Neural progenitor cell (in vitro differentiated cells): Measurements from ENCODE around the gene CYP3A5.
"Not testable (repeated sequence)": the region's sequence is repeated elsewhere in the genome, so short reads cannot be mapped to it uniquely, and the experiment has no call there.

Experiments used
- CTCF ChIP-seq: fragments of 200-600 bp; sonication (generic); IDR thresholded peaks from 2 replicates; pipeline ENCODE4 v1.5.1; 2017; ENCODE audit warnings: antibody characterized with exemption, mild to moderate bottlenecking
- EZH2 ChIP-seq: fragments of 200-600 bp; sonication (generic); IDR thresholded peaks from 2 replicates; pipeline ENCODE4 v1.6.1; 2017; ENCODE audit warnings: antibody characterized with exemption, mild to moderate bottlenecking, moderate library complexity
- EZH2phosphoT487 ChIP-seq: fragments of 200-600 bp; sonication (generic); IDR thresholded peaks from 2 replicates; pipeline ENCODE4 v1.6.1; 2017; ENCODE audit warnings: antibody characterized with exemption

- not testable (repeated sequence) for TF ChIP-seq EZH2phosphoT487, CTCF, EZH2
Observed at GRCh38 chr7:99690918-99691317, 11.1 kb upstream of the CYP3A5 start.
